Cerebellar nuclear complex (tissue), 1 donor: ENCODE results near the gene COG3.

ENCODE experiments used
- DNase-seq, 2 experiments: peaks; one replicate each; lab custom pipeline; 2025; lab: John Stamatoyannopoulos, UW

COG3 gene

DNA sequence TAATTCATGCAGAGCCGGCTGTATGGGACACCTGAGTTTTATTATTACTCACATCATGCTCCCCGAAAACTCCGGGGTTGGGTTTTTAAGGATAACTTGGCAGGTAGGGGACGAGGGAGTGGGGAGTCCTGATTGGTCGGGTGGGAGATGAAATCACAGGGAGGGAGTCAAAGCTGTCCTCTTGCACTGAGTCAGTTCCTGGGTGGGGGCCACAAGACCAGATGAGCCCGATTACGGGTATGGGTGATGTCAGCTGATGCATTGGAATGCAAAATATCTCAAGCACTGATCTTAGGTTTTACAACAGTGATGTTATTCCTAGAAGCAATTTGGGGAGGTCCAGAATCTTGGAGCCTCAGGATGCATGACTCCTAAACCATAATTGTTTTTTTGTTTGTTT is 18.6 kb upstream of the COG3 start:
- DNase-seq: no peak

DNA sequence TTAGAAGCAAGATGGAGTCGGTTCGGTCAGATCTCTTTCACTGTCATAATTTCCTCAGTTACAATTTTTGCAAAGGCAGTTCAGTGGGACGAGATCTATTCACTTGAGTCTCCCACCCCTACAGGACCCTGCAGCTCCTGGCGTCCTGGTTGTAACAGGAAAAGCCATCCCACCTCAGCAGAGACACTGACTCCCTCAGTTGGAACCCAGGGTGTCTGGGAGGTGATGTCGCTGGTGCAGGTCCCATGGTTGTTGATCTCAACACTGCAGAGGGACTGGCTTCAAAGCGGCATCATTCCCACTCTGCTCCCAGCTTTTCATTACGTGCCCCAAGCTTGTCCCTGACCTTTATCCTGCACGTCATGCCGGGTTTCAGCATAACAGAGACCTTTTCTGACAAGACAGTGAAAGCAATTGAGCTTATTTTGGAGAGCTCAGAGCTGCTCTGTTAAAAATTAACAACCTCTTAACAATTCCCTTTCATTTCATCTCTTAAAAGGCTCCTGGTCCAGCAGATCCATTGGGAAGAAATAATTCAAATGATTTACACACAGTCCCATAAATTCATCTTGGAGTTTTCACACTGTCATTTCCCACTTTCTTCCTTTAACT is 17.6 kb upstream of the COG3 start:
- DNase-seq: no peak

DNA sequence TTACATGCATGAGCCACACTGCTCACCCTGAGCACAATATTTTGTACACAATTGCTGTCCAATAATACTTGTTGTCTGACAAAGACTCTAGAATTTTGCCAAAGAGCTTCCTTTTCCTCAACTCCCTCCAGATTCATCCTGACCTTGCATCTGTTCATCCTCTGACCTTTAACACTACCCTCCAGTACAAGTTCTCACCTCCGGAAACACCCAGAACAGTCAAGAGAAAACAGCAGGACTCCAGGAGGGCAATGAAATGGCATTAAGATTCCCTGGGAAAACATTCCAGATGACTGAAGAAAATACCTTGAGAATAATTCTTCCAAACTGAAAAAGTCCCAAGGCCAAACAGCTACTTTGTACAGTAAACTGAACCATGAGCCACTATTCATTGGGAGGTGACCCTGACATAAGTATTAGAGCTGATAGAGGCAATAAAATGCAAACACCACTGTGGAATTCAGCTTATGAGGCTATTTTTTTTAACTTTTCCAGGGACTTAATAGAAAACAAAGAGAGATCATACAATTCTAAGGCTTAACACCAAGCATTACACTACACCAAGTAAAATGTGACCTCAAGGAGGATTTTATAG is 15.7 kb upstream of the COG3 start:
- no peak for DNase-seq

DNA sequence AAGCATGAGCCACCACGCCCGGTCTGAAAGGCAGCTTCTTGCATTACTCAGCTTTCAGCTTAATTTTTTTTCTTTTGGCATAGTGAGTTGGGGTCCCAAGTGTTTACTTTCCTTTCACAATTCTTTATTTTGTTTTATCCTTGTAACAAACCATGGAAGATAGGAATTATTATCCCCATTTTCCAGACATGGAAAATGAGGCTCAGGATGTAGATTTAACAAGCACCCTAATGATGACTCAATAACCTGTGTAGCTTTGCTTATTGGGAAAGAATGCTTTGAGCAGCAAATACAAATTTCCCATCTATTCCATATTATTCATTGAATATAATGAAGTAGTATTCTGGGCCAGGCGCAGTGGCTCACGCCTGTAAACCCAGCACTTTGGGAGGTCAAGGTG is 13.5 kb upstream of the COG3 start:
- no peak for DNase-seq

- DNase-seq: no peak
Observed at GRCh38 chr13:45454204-45454603, 10.5 kb upstream of the COG3 start.

DNA sequence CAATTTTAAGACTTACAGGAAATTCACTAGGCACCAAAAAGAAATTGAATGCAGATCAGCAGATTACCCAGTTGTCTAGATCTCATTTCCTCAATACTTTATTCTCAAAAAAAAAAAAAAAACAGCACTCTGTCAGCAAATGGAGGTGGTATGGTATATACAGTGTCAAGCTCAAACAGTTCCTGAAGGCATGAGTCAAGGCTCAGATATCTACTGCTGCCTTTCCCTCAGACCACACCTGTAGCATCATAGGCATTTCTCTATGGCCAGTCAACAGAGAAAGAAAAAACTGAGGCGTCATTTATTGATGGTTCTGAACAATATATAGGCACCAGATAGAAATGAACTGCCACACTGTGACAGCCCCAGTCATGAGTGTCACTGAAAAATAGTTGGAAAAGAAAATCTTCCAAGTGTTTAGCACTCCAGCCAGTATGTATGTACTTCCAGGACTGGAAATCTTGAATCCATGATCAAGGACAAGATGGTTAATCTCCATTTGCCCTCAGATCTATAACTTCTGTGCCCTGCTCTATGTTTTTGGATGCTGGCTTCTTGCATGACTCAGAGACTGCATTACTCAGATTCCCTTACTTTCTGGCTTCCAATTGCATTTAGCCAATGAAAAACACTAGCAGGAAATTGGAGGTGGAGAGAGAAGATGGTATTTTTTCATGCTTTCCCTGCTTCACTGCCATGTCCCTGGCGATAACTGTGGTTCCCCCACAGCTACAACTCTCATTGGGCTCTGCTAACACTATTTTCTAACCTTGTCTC is 8.4 kb upstream of the COG3 start:
- DNase-seq: no peak

- no peak for DNase-seq
Observed at GRCh38 chr13:45464141-45464686, 525 bp upstream of the COG3 start.

DNA sequence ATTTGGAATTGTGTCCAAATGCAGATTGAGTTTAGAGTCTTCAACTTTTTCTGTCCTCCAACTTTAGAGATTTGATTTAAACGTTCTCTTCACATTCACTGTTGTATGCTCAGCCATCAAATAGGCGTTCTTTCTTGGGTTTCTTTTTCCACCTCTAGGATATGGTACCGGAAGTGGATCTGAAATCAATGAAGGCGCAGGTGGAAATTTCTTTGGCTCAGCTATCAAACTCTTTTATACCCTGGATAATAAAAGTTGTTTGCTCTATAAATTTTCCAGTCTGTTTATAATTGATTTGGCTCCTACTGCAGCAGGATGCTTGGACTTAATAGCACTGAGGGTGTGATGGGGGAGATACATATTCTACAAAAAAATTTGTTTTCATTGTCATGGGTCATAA is 1.6 kb downstream of the COG3 start:
- DNase-seq: no peak

- no peak for DNase-seq
Observed at GRCh38 chr13:45468635-45469034, 3.9 kb downstream of the COG3 start.

GRCh38 chr13:45472171-45472705 is 7.5 kb downstream of the COG3 start:
- DNase-seq: no peak

DNA sequence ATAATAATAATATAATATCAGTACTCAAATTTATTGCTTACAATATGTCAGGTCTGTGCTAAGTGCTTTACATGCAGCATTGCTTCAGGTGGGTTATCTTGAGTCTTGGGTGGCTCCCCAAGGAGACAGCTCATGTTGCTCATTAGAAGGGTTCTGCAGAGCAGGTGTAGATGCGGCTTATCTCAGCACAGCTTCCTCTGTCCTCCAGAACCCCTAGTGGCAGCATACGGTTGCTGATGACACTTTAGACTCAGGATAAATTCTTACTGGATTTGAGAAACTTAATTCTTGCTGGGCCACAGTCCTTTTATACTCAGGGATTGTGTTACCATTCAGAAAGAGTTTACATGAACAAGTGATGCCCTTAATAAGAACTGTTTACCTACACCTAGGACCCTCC is 8.9 kb downstream of the COG3 start:
- DNase-seq: no peak

GRCh38 chr13:45474584-45475454 is 10.1 kb downstream of the COG3 start:
- DNase-seq: no peak

- DNase-seq: no peak
Observed at GRCh38 chr13:45479661-45480060, 14.9 kb downstream of the COG3 start.

GRCh38 chr13:45481688-45482087 is 16.9 kb downstream of the COG3 start:
- no peak for DNase-seq

GRCh38 chr13:45482571-45483173 is 17.9 kb downstream of the COG3 start:
- no peak for DNase-seq

- DNase-seq: no peak
Observed at GRCh38 chr13:45487604-45488003, 22.9 kb downstream of the COG3 start.

- no peak for DNase-seq
Observed at GRCh38 chr13:45490068-45490467, 25.3 kb downstream of the COG3 start.

DNA sequence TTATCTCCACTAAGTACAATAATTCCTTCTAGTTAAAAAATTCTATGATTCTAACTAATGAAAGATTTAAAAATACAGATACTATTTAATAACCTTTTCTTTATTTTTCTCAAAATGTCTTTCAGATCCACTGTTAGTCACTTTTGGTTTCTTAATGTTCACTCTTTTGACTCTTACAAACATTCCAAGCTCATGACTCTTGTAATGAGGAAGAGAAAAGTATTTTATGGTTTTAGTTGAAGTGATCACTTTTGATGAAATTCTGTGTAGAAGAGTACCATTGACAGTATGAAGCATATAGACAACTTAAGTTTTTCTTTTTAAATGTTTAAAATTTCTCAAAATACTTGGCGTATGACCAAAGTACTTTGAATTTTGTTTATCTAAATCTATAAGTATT is 27.8 kb downstream of the COG3 start:
- DNase-seq: no peak

DNA sequence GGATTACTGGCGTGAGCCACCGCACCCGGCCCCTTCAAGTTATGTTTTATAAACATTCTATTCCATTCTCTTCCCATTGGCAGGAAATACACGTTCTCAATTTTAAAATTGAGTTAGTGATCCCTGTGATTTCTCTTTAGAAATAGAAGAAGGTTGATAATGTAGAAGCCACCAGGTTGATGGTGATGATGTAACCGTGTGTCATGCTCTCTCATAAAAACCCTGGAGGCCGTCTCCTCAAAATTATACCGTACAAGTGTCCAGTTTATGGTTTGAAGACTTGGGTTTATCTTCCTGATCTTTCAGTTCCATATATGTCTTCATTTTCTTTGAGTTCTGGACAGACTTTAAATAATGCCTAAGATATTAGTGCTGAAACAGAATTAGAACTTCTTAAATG is 32.2 kb downstream of the COG3 start:
- DNase-seq: no peak

- no peak for DNase-seq
Observed at GRCh38 chr13:45500492-45501174, 35.9 kb downstream of the COG3 start.

DNA sequence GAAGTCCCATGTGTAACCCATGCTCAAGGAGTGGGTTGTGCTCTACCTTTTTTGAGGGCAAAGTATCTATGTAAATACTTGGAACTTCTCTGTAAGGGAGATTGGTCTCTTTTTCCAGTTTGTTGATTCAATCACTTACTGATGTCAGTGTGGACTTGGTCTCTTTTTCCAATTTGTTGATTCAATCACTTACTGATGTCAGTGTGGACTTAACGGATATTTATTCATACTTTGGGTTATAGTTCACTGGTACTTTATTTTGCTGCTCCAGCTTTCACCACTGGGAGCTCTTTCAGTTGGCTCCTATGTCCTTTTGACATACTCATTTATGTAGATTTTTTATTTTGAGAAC is 36.4 kb downstream of the COG3 start:
- no peak for DNase-seq
